Ovary (tissue), 9 donors: Measurements from ENCODE around the gene TOMM20. TPM values are rescaled to one million over a fixed set of nuclear protein-coding genes. Genes with fewer than 3 reads are reported as not detected.
"Not testable (repeated sequence)": the region's sequence is repeated elsewhere in the genome, so short reads cannot be mapped to it uniquely, and the experiment has no call there.

ENCODE experiments used
- DNase-seq, 5 donors: peaks; one replicate each; pipeline ENCODE4 v3.0.0-alpha.2; 2019 to 2020
- H3K27ac ChIP-seq, 2 donors: fragments of 200-600 bp; one replicate each; pipeline versions ENCODE4 v1.5.1 to v1.8.0; 2019 to 2022
- H3K27me3 ChIP-seq: fragments of 200-600 bp; one replicate; pipeline ENCODE4 v1.8.0; 2022
- H3K36me3 ChIP-seq: fragments of 200-600 bp; sonication (generic); one replicate; pipeline ENCODE4 v1.5.1; 2019
- H3K4me1 ChIP-seq: one replicate; pipeline ENCODE4 v1.8.1; 2013; ENCODE audit warnings: mild to moderate bottlenecking, moderate library complexity; ENCODE audit not compliant: insufficient read depth
- H3K4me3 ChIP-seq: fragments of 200-600 bp; sonication (generic); one replicate; pipeline ENCODE4 v1.5.1; 2017
- H3K9me3 ChIP-seq, 2 donors: fragments of 200-600 bp in 1 of 2; sonication (generic) in 1 of 2; one replicate each; pipeline versions ENCODE4 v1.5.1 to v1.8.1; 2013 to 2019; ENCODE audit warnings: mild to moderate bottlenecking in 1 of 2, moderate library complexity in 1 of 2
- CTCF ChIP-seq, 3 donors: fragments of 450-650 bp in 2 of 3; fragments of 200-600 bp in 1 of 3; IDR thresholded peaks; one replicate each; pipeline versions ENCODE4 v1.5.1 to v1.8.0; 2016 to 2022; ENCODE audit warnings: antibody characterized with exemption in 3 of 3, mild to moderate bottlenecking in 1 of 3
- EP300 ChIP-seq: sonication (generic); formaldehyde crosslinking; IDR thresholded peaks from one replicate; pipeline ENCODE4 v1.6.1; 2017; ENCODE audit warnings: antibody characterized with exemption
- POLR2A ChIP-seq: fragments of 450-650 bp; IDR thresholded peaks from one replicate; pipeline ENCODE4 v1.6.1; 2017; ENCODE audit warnings: antibody characterized with exemption, mild to moderate bottlenecking, moderate library complexity
- WGBS, 3 donors: extraction: QIAGEN DNeasy Blood & Tissue Kit in 1 of 3; methylation state at CpG; one replicate each; pipeline versions ENCODE4 v1.1.5 to v1.1.7; 2013 to 2017; 5-methylcytosine and 5-hydroxymethylcytosine counted together
- intact Hi-C, 4 donors: fragments of 100-400 bp; cut with DNase I; formaldehyde crosslinking; loops; one replicate each; pipeline versions ENCODE4 v1.11.0 to v1.15.1; 2022 to 2023
- polyA plus RNA-seq, 2 donors: library from polyadenylated mRNA; stranded (reverse); fragments of 200-250 nt in 1 of 2; fragments of 350-450 nt in 1 of 2; fragmentation: Illumina TruSeq in 1 of 2; extraction: RNeasy Lipid Tissue Mini Kit (QIAGEN cat#74804) in 1 of 2; gene quantifications; one replicate each; pipeline ENCODE4 v1.2.3, GENCODE V29; 2013 to 2014
- total RNA-seq, 7 donors: library from RNA; depleted of rRNA in 2 of 7; stranded (reverse); fragments of >200 nt in 2 of 7; fragmentation: NEBNext Ultra II Directional in 3 of 7; extraction: Animal tissue kit (Norgen Biotek cat#: 25700) in 3 of 7; gene quantifications; one replicate each; pipeline versions ENCODE4 v1.1.0 to v1.2.4, GENCODE V29; 2016 to 2023
- donor health status: DM: no; HTN: no; CAD: no; lungs with moderate emphysema.
- donor health status: DM: no; HTN: no; CAD: no.
- donor health status: Bipolar disorder and iron deficiency.
- donor health status: DM: yes; HTN: yes; CAD: no.
- donor health status: DM: no; HTN: no; CAD: no.
- donor health status: DM: yes; HTN: yes; CAD: no.

The TOMM20 gene
- total and polyA plus RNA-seq, 9 donors, result 104 to 153 (median 120) TPM

- no peak overlapping the region for H3K4me3 ChIP-seq
- DNase-seq, result no peak
- no peaks in the 10 kb centered on the region for H3K36me3 ChIP-seq
- no peaks in the 10 kb centered on the region for H3K9me3 ChIP-seq
- H3K27me3 ChIP-seq, result no peaks in the 10 kb centered on the region
- H3K27ac ChIP-seq, result no peak overlapping the region
- TF ChIP-seq POLR2A, result no peak
- no peak for TF ChIP-seq CTCF (IDR thresholded peaks at IDR 0.05)
- TF ChIP-seq EP300, result no peak
- peaks cover 3% of the 10 kb centered on the region for H3K4me1 ChIP-seq
- intact Hi-C loops, result loop anchor here in 2 of 4 donors (5.0 kb wide), 1 partner anchor 603 kb away; no protein-coding TSS in a partner anchor
- WGBS, 3 donors, result 74 to 77% (median 75%) methylated on average over 20 of the region's 20 CpGs
Measured at GRCh38 chr1:235090406-235091069, 38.1 kb downstream of the TOMM20 start.

- Histone ChIP-seq H3K4me1 (peaks cover 3% of the 10 kb centered on the region), H3K27ac (no peak overlapping the region), H3K27me3 (no peaks in the 10 kb centered on the region), H3K36me3 (no peaks in the 10 kb centered on the region), H3K9me3 (no peaks in the 10 kb centered on the region), H3K4me3 (no peak overlapping the region)
- intact Hi-C loops, result loop anchor here in 2 of 4 donors (2.0 to 10.0 kb wide), 2 partner anchors 364 to 592 kb away; no protein-coding TSS in a partner anchor
- 92 to 94% (median 92%) methylated on average over 6 to 7 of the region's 7 CpGs for WGBS, 3 donors
- TF ChIP-seq EP300 (no peak), CTCF (IDR thresholded peaks at IDR 0.05) (no peak), POLR2A (no peak)
- no peak for DNase-seq
Measured at GRCh38 chr1:235088907-235089306, 39.7 kb downstream of the TOMM20 start.

- H3K27me3 ChIP-seq, result no peaks in the 10 kb centered on the region
- no peak overlapping the region for H3K4me3 ChIP-seq
- DNase-seq, result no peak
- TF ChIP-seq EP300, result no peak
- TF ChIP-seq CTCF (IDR thresholded peaks at IDR 0.05), result no peak
- no peak overlapping the region for H3K27ac ChIP-seq
- H3K4me1 ChIP-seq, result peaks cover 2% of the 10 kb centered on the region
- H3K9me3 ChIP-seq, result no peaks in the 10 kb centered on the region
- WGBS, 3 donors, result 83 to 88% (median 84%) methylated on average over 6 of the region's 6 CpGs
- no peaks in the 10 kb centered on the region for H3K36me3 ChIP-seq
- intact Hi-C loops, result loop anchor here in 2 of 4 donors (2.0 to 10.0 kb wide), 2 partner anchors 364 to 592 kb away; no protein-coding TSS in a partner anchor
Measured at GRCh38 chr1:235088430-235088829, 40.2 kb downstream of the TOMM20 start.

- H3K36me3 ChIP-seq, result no peaks in the 10 kb centered on the region
- TF ChIP-seq POLR2A (no peak), EP300 (no peak), CTCF (IDR thresholded peaks at IDR 0.05) (no peak)
- intact Hi-C loops, result loop anchor here in 2 of 4 donors (2.0 to 10.0 kb wide), 2 partner anchors 363 to 591 kb away; no protein-coding TSS in a partner anchor
- 88 to 94% (median 91%) methylated on average over 6 of the region's 6 CpGs for WGBS, 3 donors
- H3K4me1 ChIP-seq, result no peaks in the 10 kb centered on the region
- H3K27me3 ChIP-seq, result no peaks in the 10 kb centered on the region
- DNase-seq, result no peak
- no peak overlapping the region for H3K27ac ChIP-seq
- no peaks in the 10 kb centered on the region for H3K9me3 ChIP-seq
- no peak overlapping the region for H3K4me3 ChIP-seq
Measured at GRCh38 chr1:235087906-235088305, 40.7 kb downstream of the TOMM20 start.

- H3K9me3 ChIP-seq, H3K36me3 ChIP-seq, H3K27ac ChIP-seq, H3K4me3 ChIP-seq, H3K4me1 ChIP-seq, DNase-seq, H3K27me3 ChIP-seq: not testable (repeated sequence)
- WGBS, 3 donors, result 92 to 96% (median 94%) methylated on average over 12 of the region's 12 CpGs
- intact Hi-C loops, result loop anchor here in 2 of 4 donors (2.0 to 10.0 kb wide), 2 partner anchors 361 to 587 kb away; no protein-coding TSS in a partner anchor
Measured at GRCh38 chr1:235085411-235086117, 43.1 kb downstream of the TOMM20 start.

GRCh38 chr1:235080788-235081187, 47.8 kb downstream of the TOMM20 start:
- not testable (repeated sequence) for H3K9me3 ChIP-seq, H3K27ac ChIP-seq, H3K27me3 ChIP-seq, H3K4me3 ChIP-seq, H3K4me1 ChIP-seq, DNase-seq, H3K36me3 ChIP-seq
- intact Hi-C loops, result loop anchor here (5.0 to 10.0 kb wide), 4 partner anchors 356 to 583 kb away; partner anchors contain the start of gene IRF2BP2 (in 1 of the 4)
- WGBS, 3 donors, result 94 to 97% (median 96%) methylated on average over 5 of the region's 5 CpGs

- H3K27me3 ChIP-seq, DNase-seq, H3K9me3 ChIP-seq, H3K36me3 ChIP-seq, H3K4me3 ChIP-seq, H3K4me1 ChIP-seq, H3K27ac ChIP-seq: not testable (repeated sequence)
- intact Hi-C loops, result loop anchor here (5.0 to 10.0 kb wide), 4 partner anchors 355 to 583 kb away; partner anchors contain the start of gene IRF2BP2 (in 1 of the 4)
- 88 to 97% (median 96%) methylated on average over 4 of the region's 4 CpGs for WGBS, 3 donors
Measured at GRCh38 chr1:235080297-235080657, 48.4 kb downstream of the TOMM20 start.
